WTC11 (cell line): ENCODE data around the gene CLMN. TPM values are rescaled to one million over a fixed set of nuclear protein-coding genes. Genes with fewer than 3 reads are reported as not detected.
A peak's percentile ranks its signal among the peaks of the same experiment; 100 is the strongest.

Experiments used
- ATAC-seq: fragments of 200-7000 bp; cut with Tn5 transposase; 2 replicates; pipeline ENCODE4 v1.10.0; 2021; ENCODE audit warnings: mild to moderate bottlenecking, moderate library complexity
- CTCF ChIA-PET: fragments of 300-600 bp; sonication (Branson Sonifier 250); formaldehyde crosslinking; loops from one replicate; lab custom pipeline; 2021; ENCODE audit warnings: antibody characterized with exemption; lab: Charles Lee
- POLR2A ChIA-PET: fragments of 350-600 bp; sonication (Branson Sonifier 250); formaldehyde crosslinking; loops from one replicate; lab custom pipeline; 2021; ENCODE audit warnings: antibody characterized with exemption; lab: Charles Lee
- DNase-seq: peaks from one replicate; pipeline ENCODE4 v3.0.0; 2021; ENCODE audit warnings: low spot score
- H3K27ac Mint-ChIP-seq: 2 replicates; pipeline ENCODE4 v1.8.0; 2021; ENCODE audit warnings: mixed read lengths
- H3K27me3 Mint-ChIP-seq: 2 replicates; pipeline ENCODE4 v1.8.0; 2021; ENCODE audit warnings: low read depth, mild to moderate bottlenecking, moderate library complexity, mixed read lengths
- H3K36me3 Mint-ChIP-seq: 2 replicates; pipeline ENCODE4 v1.8.0; 2021; ENCODE audit warnings: mixed read lengths
- H3K4me1 Mint-ChIP-seq: 2 replicates; pipeline ENCODE4 v1.8.0; 2022; ENCODE audit warnings: mixed read lengths
- H3K4me3 Mint-ChIP-seq: 2 replicates; pipeline ENCODE4 v1.8.0; 2021; ENCODE audit warnings: mild to moderate bottlenecking, moderate library complexity, mixed read lengths
- H3K9me3 Mint-ChIP-seq: 2 replicates; pipeline ENCODE4 v1.8.0; 2021; ENCODE audit warnings: mixed read lengths
- CBFB ChIP-seq: sonication (generic); formaldehyde crosslinking; IDR thresholded peaks from 2 replicates; pipeline ENCODE4 v1.8.1; 2022; ENCODE audit warnings: mild to moderate bottlenecking, low read depth, missing genetic modification reagents
- ELF4 ChIP-seq: sonication (generic); formaldehyde crosslinking; IDR thresholded peaks from 2 replicates; pipeline ENCODE4 v1.8.1; 2022; ENCODE audit warnings: low read depth, mild to moderate bottlenecking, moderate library complexity, missing genetic modification reagents
- EMX1 ChIP-seq: fragments of 250-450 bp; sonication (Bioruptor Pico); IDR thresholded peaks from 2 replicates; pipeline ENCODE4 v1.8.0; 2021; ENCODE audit warnings: mild to moderate bottlenecking
- FOXJ3 ChIP-seq: sonication (generic); formaldehyde crosslinking; IDR thresholded peaks from 2 replicates; pipeline ENCODE4 v1.9.0; 2021; ENCODE audit warnings: missing genetic modification reagents, mild to moderate bottlenecking, borderline replicate concordance
- FOXK1 ChIP-seq: sonication (generic); formaldehyde crosslinking; IDR thresholded peaks from 2 replicates; pipeline ENCODE4 v1.8.0; 2022; ENCODE audit warnings: mild to moderate bottlenecking, moderate library complexity, missing genetic modification reagents
- GABPB1 ChIP-seq: sonication (generic); formaldehyde crosslinking; IDR thresholded peaks from 2 replicates; pipeline ENCODE4 v1.8.1; 2023; ENCODE audit warnings: mild to moderate bottlenecking, missing genetic modification reagents
- GRHL2 ChIP-seq: fragments of 250-450 bp; sonication (Bioruptor Pico); IDR thresholded peaks from 2 replicates; pipeline ENCODE4 v1.8.0; 2022; ENCODE audit warnings: mild to moderate bottlenecking, moderate library complexity; ENCODE audit not compliant: insufficient replicate concordance, severe bottlenecking
- GTF2I ChIP-seq: fragments of 250-450 bp; sonication (Bioruptor Pico); conservative IDR thresholded peaks from 2 replicates; pipeline ENCODE4 v1.4.0; 2021; ENCODE audit warnings: mild to moderate bottlenecking
- NFE2L1 ChIP-seq: sonication (generic); formaldehyde crosslinking; IDR thresholded peaks from 2 replicates; pipeline ENCODE4 v1.8.1; 2023; ENCODE audit warnings: missing genetic modification reagents
- NFYB ChIP-seq: sonication (generic); formaldehyde crosslinking; conservative IDR thresholded peaks from 2 replicates; pipeline ENCODE4 v1.8.0; 2022; ENCODE audit warnings: low read depth, missing genetic modification reagents
- OVOL2 ChIP-seq: fragments of 250-450 bp; sonication (Bioruptor Pico); IDR thresholded peaks from 2 replicates; pipeline ENCODE4 v1.9.0; 2021; ENCODE audit warnings: mild to moderate bottlenecking, borderline replicate concordance
- SMAD4 ChIP-seq: sonication (generic); formaldehyde crosslinking; IDR thresholded peaks from 2 replicates; pipeline ENCODE4 v1.8.0; 2022; ENCODE audit warnings: mild to moderate bottlenecking, missing genetic modification reagents
- SOX15 ChIP-seq: fragments of 250-450 bp; sonication (Bioruptor Pico); IDR thresholded peaks from 2 replicates; pipeline ENCODE4 v1.9.0; 2021; ENCODE audit warnings: mild to moderate bottlenecking
- TCF7 ChIP-seq: sonication (generic); formaldehyde crosslinking; IDR thresholded peaks from 2 replicates; pipeline ENCODE4 v1.8.0; 2022; ENCODE audit warnings: mild to moderate bottlenecking, low read depth, missing genetic modification reagents, moderate library complexity
- TEAD4 ChIP-seq: sonication (generic); formaldehyde crosslinking; IDR thresholded peaks from 2 replicates; pipeline ENCODE4 v1.8.0; 2022; ENCODE audit warnings: mild to moderate bottlenecking, missing genetic modification reagents
- ZBTB21 ChIP-seq: sonication (generic); formaldehyde crosslinking; IDR thresholded peaks from 2 replicates; pipeline ENCODE4 v1.8.1; 2023; ENCODE audit warnings: mild to moderate bottlenecking, missing genetic modification reagents, borderline replicate concordance
- ZNF232 ChIP-seq: sonication (generic); formaldehyde crosslinking; IDR thresholded peaks from 2 replicates; pipeline ENCODE4 v1.8.0; 2022; ENCODE audit warnings: mild to moderate bottlenecking, missing genetic modification reagents
- ZNF263 ChIP-seq: sonication (generic); formaldehyde crosslinking; IDR thresholded peaks from 2 replicates; pipeline ENCODE4 v1.8.1; 2022; ENCODE audit warnings: low read depth, mild to moderate bottlenecking, moderate library complexity, missing genetic modification reagents
- ZNF423 ChIP-seq: fragments of 250-450 bp; sonication (Bioruptor Pico); IDR thresholded peaks from 2 replicates; pipeline ENCODE4 v2.1.2; 2022; ENCODE audit warnings: mild to moderate bottlenecking, moderate library complexity
- ZNF671 ChIP-seq: fragments of 250-450 bp; sonication (Bioruptor Pico); IDR thresholded peaks from 2 replicates; pipeline ENCODE4 v1.8.0; 2021; ENCODE audit warnings: mild to moderate bottlenecking
- total RNA-seq: library from RNA; stranded (reverse); gene quantifications from 3 replicates; pipeline ENCODE4 v1.2.3, GENCODE V29; 2021
- TF ChIP-seq, protein P1 (sequence below): sonication (generic); formaldehyde crosslinking; IDR thresholded peaks from 2 replicates; pipeline ENCODE4 v1.8.0; 2023; ENCODE audit warnings: missing genetic modification reagents, mild to moderate bottlenecking, borderline replicate concordance
- TF ChIP-seq, protein P2 (sequence below): fragments of 250-450 bp; sonication (Bioruptor Pico); conservative IDR thresholded peaks from 2 replicates; pipeline ENCODE4 v1.9.0; 2021; ENCODE audit warnings: mild to moderate bottlenecking
- TF ChIP-seq, protein P3 (sequence below): sonication (generic); formaldehyde crosslinking; IDR thresholded peaks from 2 replicates; pipeline ENCODE4 v1.8.1; 2022; ENCODE audit warnings: missing genetic modification reagents, borderline replicate concordance
- TF ChIP-seq, protein P4 (sequence below): sonication (generic); formaldehyde crosslinking; IDR thresholded peaks from 2 replicates; pipeline ENCODE4 v1.8.1; 2022; ENCODE audit warnings: low read depth, missing genetic modification reagents, borderline replicate concordance
- TF ChIP-seq, protein P5 (sequence below): sonication (generic); formaldehyde crosslinking; conservative IDR thresholded peaks from 2 replicates; pipeline ENCODE4 v1.8.1; 2023; ENCODE audit warnings: mild to moderate bottlenecking, low read depth, missing genetic modification reagents, moderate library complexity
- TF ChIP-seq, protein P6 (sequence below): sonication (generic); formaldehyde crosslinking; IDR thresholded peaks from 2 replicates; pipeline ENCODE4 v1.8.0; 2023; ENCODE audit warnings: missing genetic modification reagents

CLMN gene
- total RNA-seq, 1 experiment from 2014 or later = 12.2 TPM

DNA sequence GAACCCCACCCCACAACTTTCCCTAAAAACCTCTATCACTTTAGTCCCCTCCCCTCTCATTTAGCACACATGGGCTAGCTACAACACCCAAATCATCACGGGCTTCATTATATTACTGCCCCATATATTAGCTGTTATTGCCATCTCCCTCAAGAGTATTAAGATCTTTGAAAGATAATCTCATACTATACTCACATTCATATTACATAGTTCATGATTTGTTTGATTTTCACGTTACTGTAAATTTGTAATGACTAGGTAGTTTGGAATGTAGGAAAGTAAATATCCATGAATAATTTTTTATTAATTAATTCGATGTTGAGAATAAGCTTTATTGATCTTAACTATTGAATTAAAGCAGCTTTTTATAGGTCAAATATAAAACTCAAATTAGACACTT is 170.3 kb downstream of the CLMN start:
- H3K27ac Mint-ChIP-seq = no peak overlapping the region
- POLR2A ChIA-PET = no interaction called here
- no peak for DNase-seq

DNA sequence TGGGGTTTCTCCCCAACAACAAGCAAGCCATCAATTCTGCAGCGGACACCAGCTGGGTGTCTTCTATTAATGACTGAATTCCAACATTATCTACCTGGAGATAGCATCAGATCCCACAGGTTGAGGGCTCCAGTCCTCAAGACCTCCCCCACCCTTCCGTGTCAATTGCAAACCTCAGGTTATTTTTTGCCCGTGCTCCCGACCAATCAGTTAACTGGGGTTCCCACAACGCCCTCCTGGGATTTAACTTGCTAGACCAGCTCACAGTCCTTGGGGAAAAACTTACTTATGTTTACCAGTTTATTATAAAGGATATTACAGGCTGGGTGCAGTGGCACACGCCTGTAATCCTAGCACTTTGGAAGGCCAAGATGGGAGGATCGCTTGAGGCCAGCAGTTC is 172.1 kb downstream of the CLMN start:
- no peak for DNase-seq
- Mint-ChIP-seq H3K4me1 (peaks cover 77% of the 10 kb centered on the region), H3K9me3 (peaks cover 15% of the 10 kb centered on the region), H3K36me3 (peaks cover 20% of the 10 kb centered on the region), H3K27me3 (no peaks in the 10 kb centered on the region), H3K4me3 (no peak overlapping the region), H3K27ac (0 out of 2 replicates have a peak overlapping the region, but pooled peaks have one; percentile 66)
- ATAC-seq = no peak; the same call in 1 of the 2 replicates
- ChIA-PET POLR2A (no interaction called here), CTCF (interaction anchor here (1.4 kb wide), 1 partner anchor 214 kb away, joined by 7 read pairs; no protein-coding TSS in a partner anchor)
- TF ChIP-seq ELF4 (CRISPR knock-in tag) (no peak), OVOL2 (CRISPR knock-in tag) (no peak), SOX15 (no peak), GTF2I (no peak), ZNF263 (no peak), NFE2L1 (no peak), SMAD4 (no peak), GRHL2 (CRISPR knock-in tag) (no peak), TEAD4 (CRISPR knock-in tag) (no peak), FOXK1 (CRISPR knock-in tag) (no peak)
- TF ChIP-seq, protein P1, sequence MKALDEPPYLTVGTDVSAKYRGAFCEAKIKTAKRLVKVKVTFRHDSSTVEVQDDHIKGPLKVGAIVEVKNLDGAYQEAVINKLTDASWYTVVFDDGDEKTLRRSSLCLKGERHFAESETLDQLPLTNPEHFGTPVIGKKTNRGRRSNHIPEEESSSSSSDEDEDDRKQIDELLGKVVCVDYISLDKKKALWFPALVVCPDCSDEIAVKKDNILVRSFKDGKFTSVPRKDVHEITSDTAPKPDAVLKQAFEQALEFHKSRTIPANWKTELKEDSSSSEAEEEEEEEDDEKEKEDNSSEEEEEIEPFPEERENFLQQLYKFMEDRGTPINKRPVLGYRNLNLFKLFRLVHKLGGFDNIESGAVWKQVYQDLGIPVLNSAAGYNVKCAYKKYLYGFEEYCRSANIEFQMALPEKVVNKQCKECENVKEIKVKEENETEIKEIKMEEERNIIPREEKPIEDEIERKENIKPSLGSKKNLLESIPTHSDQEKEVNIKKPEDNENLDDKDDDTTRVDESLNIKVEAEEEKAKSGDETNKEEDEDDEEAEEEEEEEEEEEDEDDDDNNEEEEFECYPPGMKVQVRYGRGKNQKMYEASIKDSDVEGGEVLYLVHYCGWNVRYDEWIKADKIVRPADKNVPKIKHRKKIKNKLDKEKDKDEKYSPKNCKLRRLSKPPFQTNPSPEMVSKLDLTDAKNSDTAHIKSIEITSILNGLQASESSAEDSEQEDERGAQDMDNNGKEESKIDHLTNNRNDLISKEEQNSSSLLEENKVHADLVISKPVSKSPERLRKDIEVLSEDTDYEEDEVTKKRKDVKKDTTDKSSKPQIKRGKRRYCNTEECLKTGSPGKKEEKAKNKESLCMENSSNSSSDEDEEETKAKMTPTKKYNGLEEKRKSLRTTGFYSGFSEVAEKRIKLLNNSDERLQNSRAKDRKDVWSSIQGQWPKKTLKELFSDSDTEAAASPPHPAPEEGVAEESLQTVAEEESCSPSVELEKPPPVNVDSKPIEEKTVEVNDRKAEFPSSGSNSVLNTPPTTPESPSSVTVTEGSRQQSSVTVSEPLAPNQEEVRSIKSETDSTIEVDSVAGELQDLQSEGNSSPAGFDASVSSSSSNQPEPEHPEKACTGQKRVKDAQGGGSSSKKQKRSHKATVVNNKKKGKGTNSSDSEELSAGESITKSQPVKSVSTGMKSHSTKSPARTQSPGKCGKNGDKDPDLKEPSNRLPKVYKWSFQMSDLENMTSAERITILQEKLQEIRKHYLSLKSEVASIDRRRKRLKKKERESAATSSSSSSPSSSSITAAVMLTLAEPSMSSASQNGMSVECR = no peak
- TF ChIP-seq, protein P2, sequence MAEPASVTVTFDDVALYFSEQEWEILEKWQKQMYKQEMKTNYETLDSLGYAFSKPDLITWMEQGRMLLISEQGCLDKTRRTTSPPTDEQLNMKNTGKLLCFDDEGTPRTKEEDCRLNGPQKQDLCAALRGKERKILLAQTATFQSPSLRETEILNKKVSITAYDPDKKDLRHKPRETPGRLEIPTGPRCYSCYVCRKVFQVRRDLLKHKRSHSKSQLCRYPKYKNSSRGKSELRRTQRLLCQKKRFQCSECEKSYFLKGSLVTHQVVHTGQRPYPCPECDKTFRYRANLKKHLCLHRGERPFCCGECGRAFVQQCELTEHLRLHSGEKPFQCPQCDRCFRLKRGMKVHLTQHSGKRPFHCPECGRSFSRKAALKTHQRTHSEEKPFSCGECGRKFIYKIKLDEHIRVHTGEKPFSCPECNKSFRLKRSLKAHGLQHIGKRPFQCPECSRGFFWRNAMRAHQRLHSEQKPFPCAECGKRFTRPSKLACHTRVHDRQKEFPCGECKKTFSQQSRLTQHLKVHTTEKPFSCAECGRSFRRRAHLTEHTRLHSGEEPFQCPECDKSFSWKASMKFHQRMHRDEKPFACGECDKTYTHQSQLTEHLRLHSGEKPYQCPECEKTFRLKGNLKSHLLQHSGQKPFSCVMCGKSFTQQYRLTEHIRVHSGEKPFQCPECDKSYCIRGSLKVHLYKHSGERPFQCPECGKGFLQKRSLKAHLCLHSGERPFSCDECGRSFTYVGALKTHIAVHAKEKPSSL (CRISPR knock-in tag) = no peak

More for the DNA sequence above, 170.3 kb downstream of the CLMN start:
- TF ChIP-seq FOXJ3 (no peak), CBFB (CRISPR knock-in tag) (no peak), ZNF232 (CRISPR knock-in tag) (no peak), GABPB1 (no peak), ZNF423 (CRISPR knock-in tag) (no peak), ZNF263 (no peak), TCF7 (CRISPR knock-in tag) (no peak), NFYB (no peak), ZBTB21 (CRISPR knock-in tag) (no peak), EMX1 (CRISPR knock-in tag) (no peak), ZNF671 (CRISPR knock-in tag) (no peak)
- TF ChIP-seq, protein P3, sequence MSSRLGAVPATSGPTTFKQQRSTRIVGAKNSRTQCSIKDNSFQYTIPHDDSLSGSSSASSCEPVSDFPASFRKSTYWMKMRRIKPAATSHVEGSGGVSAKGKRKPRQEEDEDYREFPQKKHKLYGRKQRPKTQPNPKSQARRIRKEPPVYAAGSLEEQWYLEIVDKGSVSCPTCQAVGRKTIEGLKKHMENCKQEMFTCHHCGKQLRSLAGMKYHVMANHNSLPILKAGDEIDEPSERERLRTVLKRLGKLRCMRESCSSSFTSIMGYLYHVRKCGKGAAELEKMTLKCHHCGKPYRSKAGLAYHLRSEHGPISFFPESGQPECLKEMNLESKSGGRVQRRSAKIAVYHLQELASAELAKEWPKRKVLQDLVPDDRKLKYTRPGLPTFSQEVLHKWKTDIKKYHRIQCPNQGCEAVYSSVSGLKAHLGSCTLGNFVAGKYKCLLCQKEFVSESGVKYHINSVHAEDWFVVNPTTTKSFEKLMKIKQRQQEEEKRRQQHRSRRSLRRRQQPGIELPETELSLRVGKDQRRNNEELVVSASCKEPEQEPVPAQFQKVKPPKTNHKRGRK (CRISPR knock-in tag) = no peak
- TF ChIP-seq, protein P4, sequence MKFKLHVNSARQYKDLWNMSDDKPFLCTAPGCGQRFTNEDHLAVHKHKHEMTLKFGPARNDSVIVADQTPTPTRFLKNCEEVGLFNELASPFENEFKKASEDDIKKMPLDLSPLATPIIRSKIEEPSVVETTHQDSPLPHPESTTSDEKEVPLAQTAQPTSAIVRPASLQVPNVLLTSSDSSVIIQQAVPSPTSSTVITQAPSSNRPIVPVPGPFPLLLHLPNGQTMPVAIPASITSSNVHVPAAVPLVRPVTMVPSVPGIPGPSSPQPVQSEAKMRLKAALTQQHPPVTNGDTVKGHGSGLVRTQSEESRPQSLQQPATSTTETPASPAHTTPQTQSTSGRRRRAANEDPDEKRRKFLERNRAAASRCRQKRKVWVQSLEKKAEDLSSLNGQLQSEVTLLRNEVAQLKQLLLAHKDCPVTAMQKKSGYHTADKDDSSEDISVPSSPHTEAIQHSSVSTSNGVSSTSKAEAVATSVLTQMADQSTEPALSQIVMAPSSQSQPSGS = no peak
- TF ChIP-seq, protein P5, sequence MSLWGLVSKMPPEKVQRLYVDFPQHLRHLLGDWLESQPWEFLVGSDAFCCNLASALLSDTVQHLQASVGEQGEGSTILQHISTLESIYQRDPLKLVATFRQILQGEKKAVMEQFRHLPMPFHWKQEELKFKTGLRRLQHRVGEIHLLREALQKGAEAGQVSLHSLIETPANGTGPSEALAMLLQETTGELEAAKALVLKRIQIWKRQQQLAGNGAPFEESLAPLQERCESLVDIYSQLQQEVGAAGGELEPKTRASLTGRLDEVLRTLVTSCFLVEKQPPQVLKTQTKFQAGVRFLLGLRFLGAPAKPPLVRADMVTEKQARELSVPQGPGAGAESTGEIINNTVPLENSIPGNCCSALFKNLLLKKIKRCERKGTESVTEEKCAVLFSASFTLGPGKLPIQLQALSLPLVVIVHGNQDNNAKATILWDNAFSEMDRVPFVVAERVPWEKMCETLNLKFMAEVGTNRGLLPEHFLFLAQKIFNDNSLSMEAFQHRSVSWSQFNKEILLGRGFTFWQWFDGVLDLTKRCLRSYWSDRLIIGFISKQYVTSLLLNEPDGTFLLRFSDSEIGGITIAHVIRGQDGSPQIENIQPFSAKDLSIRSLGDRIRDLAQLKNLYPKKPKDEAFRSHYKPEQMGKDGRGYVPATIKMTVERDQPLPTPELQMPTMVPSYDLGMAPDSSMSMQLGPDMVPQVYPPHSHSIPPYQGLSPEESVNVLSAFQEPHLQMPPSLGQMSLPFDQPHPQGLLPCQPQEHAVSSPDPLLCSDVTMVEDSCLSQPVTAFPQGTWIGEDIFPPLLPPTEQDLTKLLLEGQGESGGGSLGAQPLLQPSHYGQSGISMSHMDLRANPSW (CRISPR knock-in tag) = no peak
- TF ChIP-seq, protein P6, sequence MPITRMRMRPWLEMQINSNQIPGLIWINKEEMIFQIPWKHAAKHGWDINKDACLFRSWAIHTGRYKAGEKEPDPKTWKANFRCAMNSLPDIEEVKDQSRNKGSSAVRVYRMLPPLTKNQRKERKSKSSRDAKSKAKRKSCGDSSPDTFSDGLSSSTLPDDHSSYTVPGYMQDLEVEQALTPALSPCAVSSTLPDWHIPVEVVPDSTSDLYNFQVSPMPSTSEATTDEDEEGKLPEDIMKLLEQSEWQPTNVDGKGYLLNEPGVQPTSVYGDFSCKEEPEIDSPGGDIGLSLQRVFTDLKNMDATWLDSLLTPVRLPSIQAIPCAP (CRISPR knock-in tag) = no peak
- TF ChIP-seq, all 79 proteins: peak for 0
- Mint-ChIP-seq H3K27me3 (no peaks in the 10 kb centered on the region), H3K36me3 (peaks cover 18% of the 10 kb centered on the region), H3K9me3 (peaks cover 16% of the 10 kb centered on the region), H3K4me3 (no peak overlapping the region), H3K4me1 (peaks cover 74% of the 10 kb centered on the region)
- CTCF ChIA-PET = interaction anchor here (1.0 kb wide), 1 partner anchor 8 kb away, joined by 3 read pairs; the partner anchor contains the start of gene DICER1
- ATAC-seq = no peak
